PC-3 (cell line): Measurements from ENCODE around the gene ZNF438. TPM values are rescaled to one million over a fixed set of nuclear protein-coding genes. Genes with fewer than 3 reads are reported as not detected.

ENCODE experiments used
- ATAC-seq: fragments of 200-7000 bp; cut with Tn5 transposase; 2 replicates; pipeline ENCODE4 v1.9.1; 2020; ENCODE audit warnings: mild to moderate bottlenecking, moderate library complexity
- BruUV-seq: library from RNA; stranded (reverse); fragments of 400-500 nt; replicated peaks from 2 replicates; lab custom pipeline; 2021; lab: Mats Ljungman, UMichigan
- CTCF ChIA-PET: fragments of 300-600 bp; sonication (Branson Sonifier 250); formaldehyde crosslinking; loops from one replicate; lab custom pipeline; 2022; ENCODE audit warnings: antibody characterized with exemption; lab: Charles Lee
- POLR2A ChIA-PET: fragments of 300-600 bp; sonication (Branson Sonifier 250); formaldehyde crosslinking; loops from one replicate; lab custom pipeline; 2022; ENCODE audit warnings: antibody characterized with exemption; ENCODE audit not compliant: unreplicated experiment; lab: Charles Lee
- DNase-seq: peaks from one replicate; pipeline ENCODE4 v3.0.0-alpha.2; 2015
- H2AFZ ChIP-seq: fragments of 300-600 bp; sonication (generic); 2 replicates; pipeline ENCODE4 v1.6.0; 2016; ENCODE audit warnings: antibody characterized with exemption, low read length
- H3F3A ChIP-seq: fragments of 300-600 bp; sonication (generic); one replicate; pipeline ENCODE4 v1.6.0; 2017; ENCODE audit warnings: antibody characterized with exemption, low read length, control low read depth, mild to moderate bottlenecking; ENCODE audit not compliant: unreplicated experiment
- H3K27ac ChIP-seq: fragments of 300-600 bp; sonication (generic); 2 replicates; pipeline ENCODE4 v1.5.1; 2016; ENCODE audit warnings: mild to moderate bottlenecking, low read length
- H3K27me3 ChIP-seq: fragments of 300-600 bp; sonication (generic); 2 replicates; pipeline ENCODE4 v1.6.1; 2016; ENCODE audit warnings: low read length, mixed read lengths
- H3K36me3 ChIP-seq: fragments of 300-600 bp; sonication (generic); 2 replicates; pipeline ENCODE4 v1.6.1; 2016; ENCODE audit warnings: low read depth, mixed run types, low read length, mixed read lengths
- H3K4me1 ChIP-seq: fragments of 300-600 bp; sonication (generic); 2 replicates; pipeline ENCODE4 v1.5.1; 2016; ENCODE audit warnings: low read length; ENCODE audit not compliant: insufficient read depth
- H3K4me2 ChIP-seq: fragments of 300-600 bp; sonication (generic); 2 replicates; pipeline ENCODE4 v1.6.0; 2016; ENCODE audit warnings: low read length
- H3K4me3 ChIP-seq: fragments of 300-600 bp; sonication (generic); 2 replicates; pipeline ENCODE4 v1.5.1; 2016; ENCODE audit warnings: mild to moderate bottlenecking, low read length, mixed read lengths
- H3K79me2 ChIP-seq: fragments of 300-600 bp; sonication (generic); 2 replicates; pipeline ENCODE4 v1.6.1; 2017; ENCODE audit warnings: low read length, mixed read lengths
- H3K9ac ChIP-seq: fragments of 300-600 bp; sonication (generic); 2 replicates; pipeline ENCODE4 v1.6.0; 2016; ENCODE audit warnings: mild to moderate bottlenecking, low read length
- H3K9me2 ChIP-seq: fragments of 300-600 bp; sonication (generic); replicated peaks from 2 replicates; pipeline ENCODE4 v1.6.1; 2016; ENCODE audit warnings: mixed run types, low read length, mixed read lengths
- H3K9me3 ChIP-seq: fragments of 300-600 bp; sonication (generic); 2 replicates; pipeline ENCODE4 v1.6.1; 2016; ENCODE audit warnings: low read length, mixed read lengths
- H4K20me1 ChIP-seq: fragments of 300-600 bp; sonication (generic); 2 replicates; pipeline ENCODE4 v1.6.1; 2016; ENCODE audit warnings: low read length, mixed read lengths
- CTCF ChIP-seq: fragments of 300-600 bp; sonication (generic); conservative IDR thresholded peaks from 2 replicates; pipeline ENCODE4 v1.5.1; 2017; ENCODE audit warnings: antibody characterized with exemption, low read depth, mild to moderate bottlenecking, low read length
- EZH2 ChIP-seq: fragments of 300-600 bp; sonication (generic); IDR thresholded peaks from one replicate; pipeline ENCODE4 v1.6.1; 2017; ENCODE audit warnings: antibody characterized with exemption, mild to moderate bottlenecking, low read length; ENCODE audit not compliant: unreplicated experiment
- EZH2phosphoT487 ChIP-seq: fragments of 300-600 bp; sonication (generic); IDR thresholded peaks from 2 replicates; pipeline ENCODE4 v1.6.1; 2018; ENCODE audit warnings: mild to moderate bottlenecking, antibody characterized with exemption, low read length, borderline replicate concordance
- intact Hi-C: fragments of 100-400 bp; cut with micrococcal nuclease; formaldehyde crosslinking; loops from 2 replicates; pipeline ENCODE4 v1.9.0; 2023
- total RNA-seq: library from RNA; depleted of rRNA; stranded (reverse); fragments of >200 nt; gene quantifications from 2 replicates; pipeline ENCODE4 v1.2.3, GENCODE V29; 2014

ZNF438 gene
- total RNA-seq, 1 experiment from 2014 or later, result 0.98 TPM

- TF ChIP-seq CTCF (no peak), EZH2phosphoT487 (no peak), EZH2 (no peak)
- H3F3A ChIP-seq, result no peaks in the 10 kb centered on the region
- POLR2A ChIA-PET, result no interaction called here
- H3K9ac ChIP-seq, result no peak overlapping the region
- H2AFZ ChIP-seq, result no peak overlapping the region
- H3K79me2 ChIP-seq, result no peaks in the 10 kb centered on the region
- H3K4me2 ChIP-seq, result no peak overlapping the region
- DNase-seq (no peak), ATAC-seq (no peak)
- intact Hi-C loops, result no loop called here
- no peaks in the 10 kb centered on the region for H4K20me1 ChIP-seq
- H3K27ac ChIP-seq, result no peak overlapping the region
- no peaks in the 10 kb centered on the region for H3K9me2 ChIP-seq
- peaks cover 16% of the 10 kb centered on the region for H3K4me1 ChIP-seq
- H3K9me3 ChIP-seq, result no peaks in the 10 kb centered on the region
- BruUV-seq, result no TSS peak
- H3K36me3 ChIP-seq, result no peaks in the 10 kb centered on the region; the same call in 1 of the 2 replicates
- CTCF ChIA-PET, result no interaction called here
- H3K4me3 ChIP-seq, result no peak overlapping the region
- H3K27me3 ChIP-seq, result no peaks in the 10 kb centered on the region
These were observed 41.3 kb downstream of the ZNF438 start for GRCh38 chr10:30990351-30990750.

- ATAC-seq, result no peak
- BruUV-seq, result no TSS peak
These were observed 42.7 kb downstream of the ZNF438 start for GRCh38 chr10:30988831-30989435.

More at GRCh38 chr10:30988831-30989435, 42.7 kb downstream of the ZNF438 start:
- Histone ChIP-seq H3K4me3 (no peak overlapping the region), H4K20me1 (no peaks in the 10 kb centered on the region), H3K27ac (no peak overlapping the region), H3K4me1 (peaks cover 29% of the 10 kb centered on the region), H3K27me3 (no peaks in the 10 kb centered on the region), H3K4me2 (no peak overlapping the region), H2AFZ (no peak overlapping the region), H3F3A (no peaks in the 10 kb centered on the region), H3K79me2 (no peaks in the 10 kb centered on the region), H3K9me3 (no peaks in the 10 kb centered on the region), H3K36me3 (no peaks in the 10 kb centered on the region), H3K9me2 (no peaks in the 10 kb centered on the region), H3K9ac (no peak overlapping the region)
- intact Hi-C loops, result no loop called here
- CTCF ChIA-PET, result no interaction called here
- TF ChIP-seq EZH2 (no peak), CTCF (no peak)
- POLR2A ChIA-PET, result interaction anchor here (0.5 to 0.7 kb wide), 4 partner anchors 16 to 414 kb away, joined by 3 to 5 read pairs (median 4); no protein-coding TSS in a partner anchor
- DNase-seq, result no peak
